Right lobe of liver (tissue), 6 donors: Measurements from ENCODE around the gene BID. TPM values are rescaled to one million over a fixed set of nuclear protein-coding genes. Genes with fewer than 3 reads are reported as not detected.

Experiments used
- ATAC-seq, 4 donors: fragments of 200-7000 bp; cut with Tn5 transposase; one replicate each; pipeline ENCODE4 v1.9.1; 2020; ENCODE audit warnings: mild to moderate bottlenecking in 4 of 4, moderate library complexity in 4 of 4
- DNase-seq, 3 donors: peaks; one replicate each; pipeline ENCODE4 v3.0.0-alpha.2; 2020
- H3K27ac ChIP-seq, 3 donors: fragments of 200-600 bp; one replicate each; pipeline ENCODE4 v1.8.0; 2022
- H3K27me3 ChIP-seq, 2 donors: fragments of 200-600 bp; one replicate each; pipeline ENCODE4 v1.8.0; 2022
- H3K36me3 ChIP-seq, 4 donors: fragments of 200-600 bp; sonication (generic) in 1 of 4; one replicate each; pipeline versions ENCODE4 v1.5.1 to v1.8.0; 2017 to 2022; ENCODE audit warnings: control low read depth in 1 of 4
- H3K4me1 ChIP-seq, 4 donors: fragments of 200-600 bp; sonication (generic) in 1 of 4; one replicate each; pipeline versions ENCODE4 v1.5.1 to v1.8.0; 2017 to 2022; ENCODE audit warnings: control low read depth in 1 of 4
- H3K4me3 ChIP-seq, 3 donors: fragments of 200-600 bp; one replicate each; pipeline ENCODE4 v1.8.0; 2022
- H3K9me3 ChIP-seq, 4 donors: fragments of 200-600 bp; sonication (generic) in 1 of 4; one replicate each; pipeline versions ENCODE4 v1.5.1 to v1.8.0; 2017 to 2022; ENCODE audit warnings: control low read depth in 1 of 4
- POLR2A ChIP-seq: fragments of 450-650 bp; IDR thresholded peaks from one replicate; pipeline ENCODE4 v1.6.1; 2017; ENCODE audit warnings: antibody characterized with exemption, mild to moderate bottlenecking
- WGBS: methylation state at CpG from one replicate; pipeline ENCODE4 v1.1.6; 2018; ENCODE audit warnings: low coverage, low lambda C conversion rate; ENCODE audit not compliant: insufficient coverage; ENCODE audit errors: missing lambda C conversion rate; 5-methylcytosine and 5-hydroxymethylcytosine counted together
- intact Hi-C, 2 donors: fragments of 100-400 bp; cut with DNase I; formaldehyde crosslinking; loops; one replicate each; pipeline versions ENCODE4 v1.11.2 to v1.14.1; 2022
- total RNA-seq, 6 experiments: library from RNA; depleted of rRNA in 2 of 6; stranded (reverse); fragments of >200 nt in 2 of 6; fragmentation: NEBNext Ultra II Directional in 3 of 6; extraction: Animal tissue kit (Norgen Biotek cat#: 25700) in 3 of 6; gene quantifications; one replicate each; pipeline versions ENCODE4 v1.1.0 to v1.2.4, GENCODE V29; 2016 to 2023
- TF ChIP-seq, protein P1 (sequence below), 4 donors: fragments of 200-600 bp in 3 of 4; fragments of 450-650 bp in 1 of 4; IDR thresholded peaks; one replicate each; pipeline versions ENCODE4 v1.5.1 to v1.8.0; 2016 to 2022; ENCODE audit warnings: antibody characterized with exemption in 4 of 4, mild to moderate bottlenecking in 2 of 4
- donor health status: DM: no; HTN: yes; CAD: no.
- donor health status: DM: no; HTN: no; CAD: no.
- donor health status: DM: no; HTN: no; CAD: no.
- donor health status: DM: no; HTN: yes; CAD: no.
- donor health status: DM: no; HTN: yes; CAD: no.

Gene BID
- total RNA-seq, 6 experiments from 2014 or later: 30.5 to 57.3 (median 36.2) TPM

DNA sequence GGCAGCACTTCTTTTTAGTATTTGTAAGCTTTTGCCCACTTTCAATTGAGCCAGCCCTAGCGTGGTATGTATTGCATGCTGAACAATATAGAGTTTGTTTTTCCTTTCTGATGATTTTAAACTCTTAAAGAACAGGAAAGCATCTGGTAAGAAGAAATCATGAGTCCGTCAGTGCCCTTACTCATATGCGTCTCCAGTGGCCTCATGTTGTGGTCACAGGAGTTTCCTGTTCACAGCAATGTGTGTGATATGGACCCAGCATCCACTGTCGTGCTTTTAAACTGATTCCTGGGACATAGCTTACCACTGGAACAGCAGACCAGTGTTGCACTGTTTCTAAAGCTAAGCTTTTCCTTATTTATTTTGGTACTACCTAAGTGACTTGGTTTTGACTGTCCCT is 40.1 kb downstream of the BID start:
- ATAC-seq (no peak), DNase-seq (no peak)
- Histone ChIP-seq H3K9me3 (no peaks in the 10 kb centered on the region), H3K4me1 (peaks cover 0 to 34% (median 8%) of the 10 kb centered on the region in 4 donors), H3K27ac (no peak overlapping the region), H3K4me3 (no peak overlapping the region), H3K27me3 (no peaks in the 10 kb centered on the region), H3K36me3 (peaks cover 0 to 37% (median 21%) of the 10 kb centered on the region in 4 donors)
- WGBS: 47% methylated on average over 4 of the region's 4 CpGs
- TF ChIP-seq, protein P1, sequence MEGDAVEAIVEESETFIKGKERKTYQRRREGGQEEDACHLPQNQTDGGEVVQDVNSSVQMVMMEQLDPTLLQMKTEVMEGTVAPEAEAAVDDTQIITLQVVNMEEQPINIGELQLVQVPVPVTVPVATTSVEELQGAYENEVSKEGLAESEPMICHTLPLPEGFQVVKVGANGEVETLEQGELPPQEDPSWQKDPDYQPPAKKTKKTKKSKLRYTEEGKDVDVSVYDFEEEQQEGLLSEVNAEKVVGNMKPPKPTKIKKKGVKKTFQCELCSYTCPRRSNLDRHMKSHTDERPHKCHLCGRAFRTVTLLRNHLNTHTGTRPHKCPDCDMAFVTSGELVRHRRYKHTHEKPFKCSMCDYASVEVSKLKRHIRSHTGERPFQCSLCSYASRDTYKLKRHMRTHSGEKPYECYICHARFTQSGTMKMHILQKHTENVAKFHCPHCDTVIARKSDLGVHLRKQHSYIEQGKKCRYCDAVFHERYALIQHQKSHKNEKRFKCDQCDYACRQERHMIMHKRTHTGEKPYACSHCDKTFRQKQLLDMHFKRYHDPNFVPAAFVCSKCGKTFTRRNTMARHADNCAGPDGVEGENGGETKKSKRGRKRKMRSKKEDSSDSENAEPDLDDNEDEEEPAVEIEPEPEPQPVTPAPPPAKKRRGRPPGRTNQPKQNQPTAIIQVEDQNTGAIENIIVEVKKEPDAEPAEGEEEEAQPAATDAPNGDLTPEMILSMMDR (IDR thresholded peaks at IDR 0.05): no peak
- no peak for TF ChIP-seq POLR2A
- intact Hi-C loops: no loop called here

DNA sequence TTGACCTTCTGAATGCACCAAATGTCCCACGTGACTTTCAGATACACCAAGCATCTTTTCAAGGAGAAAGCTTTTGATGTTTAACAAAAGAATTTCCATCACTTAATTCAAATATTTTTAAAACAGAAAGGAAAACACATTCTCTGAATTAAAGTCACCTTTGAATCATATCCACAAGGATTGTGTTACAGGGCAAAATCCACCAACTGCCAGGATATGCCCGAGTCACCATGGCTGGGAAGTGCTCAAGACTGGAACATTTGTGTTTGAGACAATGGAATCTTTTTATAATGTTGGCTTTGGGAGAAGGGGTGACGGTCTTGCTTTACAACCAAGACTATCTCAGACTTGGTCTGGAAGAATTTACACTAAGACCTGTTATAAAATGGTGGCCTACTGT is 40.8 kb downstream of the BID start:
- peak in 1 of 3 donors; percentile 36 for DNase-seq
- intact Hi-C loops: no loop called here
- Histone ChIP-seq H3K4me1 (peaks cover 0 to 34% (median 8%) of the 10 kb centered on the region in 4 donors), H3K27ac (peak overlapping the region in 2 of 3 donors; percentile 5 to 88), H3K27me3 (no peaks in the 10 kb centered on the region), H3K4me3 (no peak overlapping the region), H3K9me3 (no peaks in the 10 kb centered on the region), H3K36me3 (peaks cover 0 to 35% (median 18%) of the 10 kb centered on the region in 4 donors)
- no peak for ATAC-seq
- 40% methylated on average over 3 of the region's 3 CpGs for WGBS
- no peak for TF ChIP-seq POLR2A
- TF ChIP-seq, protein P1 (IDR thresholded peaks at IDR 0.05): no peak

DNA sequence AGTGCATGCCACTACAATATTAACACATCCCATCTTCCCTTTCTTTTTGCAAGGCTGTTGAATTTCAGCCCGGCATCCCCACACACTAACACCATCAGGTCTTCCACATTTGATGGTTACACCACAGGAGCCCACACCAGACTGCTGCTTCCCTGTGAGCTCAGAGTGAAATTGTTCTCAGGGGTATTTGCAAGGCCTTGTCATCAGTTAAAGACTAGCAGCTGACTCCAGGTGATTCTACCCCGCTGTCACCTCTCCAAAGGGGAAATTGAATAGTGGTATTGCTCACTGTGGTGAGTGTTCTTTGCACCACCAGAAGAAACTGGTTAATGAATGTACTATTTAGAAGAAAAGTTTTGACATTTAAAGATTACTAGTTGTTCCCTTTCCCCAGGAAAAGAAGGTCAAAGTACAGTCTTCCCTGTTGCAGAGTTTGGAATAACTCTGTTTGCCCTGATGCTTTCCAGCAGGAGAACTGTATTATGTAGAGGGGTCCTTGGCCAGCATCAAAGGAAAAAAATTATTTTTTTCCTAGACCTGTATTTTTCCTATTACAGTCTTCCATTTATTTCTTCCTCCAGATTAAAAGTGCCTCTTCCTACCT is 41.9 kb downstream of the BID start:
- no peaks in the 10 kb centered on the region for H3K9me3 ChIP-seq
- 21% methylated on average over 2 of the region's 2 CpGs for WGBS
- H3K4me1 ChIP-seq: peaks cover 0 to 34% (median 8%) of the 10 kb centered on the region in 4 donors
- intact Hi-C loops: no loop called here
- TF ChIP-seq POLR2A: no peak
- TF ChIP-seq, protein P1 (IDR thresholded peaks at IDR 0.05): no peak
- peak overlapping the region; percentile 37 to 90 (median 88) for H3K27ac ChIP-seq
- no peaks in the 10 kb centered on the region for H3K27me3 ChIP-seq
- H3K36me3 ChIP-seq: peaks cover 0 to 35% (median 17%) of the 10 kb centered on the region in 4 donors
- H3K4me3 ChIP-seq: peak overlapping the region in 1 of 3 donors; percentile 14
- ATAC-seq (peak; percentile 39 to 58 (median 46)), DNase-seq (peak in 1 of 3 donors; percentile 35)

DNA sequence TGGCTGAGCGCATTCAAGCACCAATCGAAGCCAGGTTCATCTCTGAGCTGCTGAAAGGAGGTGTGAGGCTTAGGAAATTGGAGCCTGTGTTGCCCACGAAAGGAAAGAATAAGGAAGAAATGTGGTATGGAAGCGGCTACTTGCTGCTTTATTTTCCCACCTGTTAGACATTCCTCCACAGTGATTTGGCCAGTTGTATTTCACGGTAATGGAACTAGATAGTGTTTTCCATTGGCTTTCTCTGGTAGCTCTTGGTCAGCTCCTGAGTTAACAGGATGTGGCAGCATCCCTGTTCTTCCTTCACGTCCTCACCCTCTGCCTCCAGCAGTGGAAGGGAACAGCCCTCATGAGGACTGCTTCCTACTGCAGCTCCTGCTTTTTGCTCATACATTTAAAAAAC is 44.7 kb downstream of the BID start:
- Histone ChIP-seq H3K9me3 (no peaks in the 10 kb centered on the region), H3K4me1 (peaks cover 0 to 34% (median 8%) of the 10 kb centered on the region in 4 donors), H3K27ac (no peak overlapping the region), H3K27me3 (no peaks in the 10 kb centered on the region), H3K4me3 (no peak overlapping the region), H3K36me3 (peaks cover 0 to 27% (median 12%) of the 10 kb centered on the region in 4 donors)
- 86% methylated on average over 6 of the region's 6 CpGs for WGBS
- no peak for DNase-seq
- TF ChIP-seq, protein P1 (IDR thresholded peaks at IDR 0.05): no peak
- TF ChIP-seq POLR2A: no peak
- ATAC-seq: no peak
- intact Hi-C loops: no loop called here
